AG04449 (cell line): Measurements from ENCODE around the gene TMED8.

Experiments
- CTCF ChIA-PET: fragments of 350-600 bp; formaldehyde crosslinking; extraction: SDS; loops from one replicate; lab custom pipeline; 2021; ENCODE audit warnings: antibody characterized with exemption; lab: Yijun Ruan, JAX
- POLR2A ChIA-PET: fragments of 400-600, 350-600 bp; formaldehyde crosslinking; extraction: SDS; loops from one replicate; lab custom pipeline; 2020; ENCODE audit warnings: antibody characterized with exemption, inconsistent platforms; lab: Yijun Ruan, JAX
- DNase-seq: peaks from one replicate; pipeline ENCODE4 v3.0.0-alpha.2; 2010; ENCODE audit warnings: low read depth, low spot score
- H3K4me3 ChIP-seq: 2 replicates; pipeline ENCODE4 v1.5.1; 2011; ENCODE audit warnings: low read depth, mild to moderate bottlenecking, control low read depth, low read length
- TF ChIP-seq, protein P1 (sequence below): IDR thresholded peaks from one replicate; pipeline ENCODE4 v1.5.1; 2011; ENCODE audit warnings: mild to moderate bottlenecking, moderate library complexity, low read length, control low read depth, inconsistent platforms; ENCODE audit not compliant: insufficient read depth; ENCODE audit errors: missing control alignments

TMED8 gene

DNA sequence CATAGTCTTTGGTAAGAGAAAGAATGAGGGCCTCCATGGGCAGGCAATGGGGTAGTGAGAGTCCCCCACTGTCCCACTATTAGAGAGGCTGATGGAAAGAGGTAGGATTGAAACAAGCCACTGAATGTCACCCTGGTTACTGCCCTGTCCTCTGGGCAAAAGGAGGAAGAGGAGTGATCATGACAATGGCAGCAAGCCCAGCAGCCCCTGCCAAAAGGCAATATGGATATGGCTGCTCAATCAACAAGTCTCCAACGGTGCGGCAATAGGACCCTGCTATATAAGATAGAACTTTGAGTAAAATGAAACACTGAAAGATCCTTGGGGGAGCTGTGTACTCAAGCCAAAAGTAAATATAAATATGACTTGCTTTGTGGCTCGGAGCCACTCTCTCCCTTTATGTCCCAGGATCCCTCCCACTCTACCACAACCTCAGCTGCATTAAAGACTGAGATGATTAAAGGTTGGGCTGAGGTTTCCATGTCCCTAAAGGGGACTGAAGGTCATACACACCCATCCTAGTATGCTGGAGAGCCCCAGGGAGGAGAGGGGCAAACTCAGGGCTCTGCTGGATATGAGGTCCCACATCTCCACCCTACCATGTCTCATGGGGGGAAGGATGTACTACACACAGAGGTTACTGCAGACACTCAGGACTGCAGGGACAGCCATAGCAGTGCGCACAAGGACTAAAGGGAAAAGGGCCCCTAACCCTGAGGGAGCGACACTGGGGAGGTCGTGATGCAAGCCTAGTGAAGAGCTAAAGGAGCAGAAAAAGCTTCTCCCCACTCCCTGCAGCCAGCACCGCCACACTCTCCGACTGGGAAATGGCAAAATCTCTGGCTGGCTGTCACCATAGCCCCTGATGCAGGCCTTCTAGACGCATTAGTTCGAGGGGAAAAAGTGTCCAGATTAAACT lies 62.1 kb downstream of the TMED8 start:
- CTCF ChIA-PET: interaction anchor here (0.7 to 7.5 kb wide), 24 partner anchors 11 to 446 kb away, joined by 3 to 416 read pairs (median 4); no protein-coding TSS in a partner anchor
- no peak for DNase-seq
- no peak overlapping the region for H3K4me3 ChIP-seq
- TF ChIP-seq, protein P1, sequence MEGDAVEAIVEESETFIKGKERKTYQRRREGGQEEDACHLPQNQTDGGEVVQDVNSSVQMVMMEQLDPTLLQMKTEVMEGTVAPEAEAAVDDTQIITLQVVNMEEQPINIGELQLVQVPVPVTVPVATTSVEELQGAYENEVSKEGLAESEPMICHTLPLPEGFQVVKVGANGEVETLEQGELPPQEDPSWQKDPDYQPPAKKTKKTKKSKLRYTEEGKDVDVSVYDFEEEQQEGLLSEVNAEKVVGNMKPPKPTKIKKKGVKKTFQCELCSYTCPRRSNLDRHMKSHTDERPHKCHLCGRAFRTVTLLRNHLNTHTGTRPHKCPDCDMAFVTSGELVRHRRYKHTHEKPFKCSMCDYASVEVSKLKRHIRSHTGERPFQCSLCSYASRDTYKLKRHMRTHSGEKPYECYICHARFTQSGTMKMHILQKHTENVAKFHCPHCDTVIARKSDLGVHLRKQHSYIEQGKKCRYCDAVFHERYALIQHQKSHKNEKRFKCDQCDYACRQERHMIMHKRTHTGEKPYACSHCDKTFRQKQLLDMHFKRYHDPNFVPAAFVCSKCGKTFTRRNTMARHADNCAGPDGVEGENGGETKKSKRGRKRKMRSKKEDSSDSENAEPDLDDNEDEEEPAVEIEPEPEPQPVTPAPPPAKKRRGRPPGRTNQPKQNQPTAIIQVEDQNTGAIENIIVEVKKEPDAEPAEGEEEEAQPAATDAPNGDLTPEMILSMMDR: no peak
- POLR2A ChIA-PET: interaction anchor here (1.0 to 1.6 kb wide), 2 partner anchors 11 kb away, joined by 4 to 12 read pairs; no protein-coding TSS in a partner anchor

- TF ChIP-seq, protein P1: no peak
- peak; percentile 80 for DNase-seq
- ChIA-PET CTCF (interaction anchor here (1.6 to 7.5 kb wide), 8 partner anchors 12 to 442 kb away, joined by 5 to 416 read pairs (median 27); no protein-coding TSS in a partner anchor), POLR2A (interaction anchor here (0.7 to 1.0 kb wide), 3 partner anchors 9 to 267 kb away, joined by 3 to 4 read pairs (median 3); no protein-coding TSS in a partner anchor)
- H3K4me3 ChIP-seq: no peak overlapping the region
These were observed 62.9 kb downstream of the TMED8 start for GRCh38 chr14:77314043-77314442.

GRCh38 chr14:77313371-77313770 lies 63.5 kb downstream of the TMED8 start:
- H3K4me3 ChIP-seq: no peak overlapping the region
- TF ChIP-seq, protein P1: no peak
- ChIA-PET CTCF (interaction anchor here (0.8 to 7.5 kb wide), 6 partner anchors 12 to 442 kb away, joined by 3 to 416 read pairs (median 27); no protein-coding TSS in a partner anchor), POLR2A (interaction anchor here (0.8 kb wide), 1 partner anchor 9 kb away, joined by 3 read pairs; no protein-coding TSS in a partner anchor)
- DNase-seq: no peak

- no peak for DNase-seq
- POLR2A ChIA-PET: no interaction called here
- TF ChIP-seq, protein P1: no peak
- H3K4me3 ChIP-seq: no peak overlapping the region
- CTCF ChIA-PET: interaction anchor here (2.6 to 7.5 kb wide), 3 partner anchors 9 to 159 kb away, joined by 12 to 416 read pairs (median 179); partner anchors contain the start of genes GSTZ1 and POMT2
These were observed 65.7 kb downstream of the TMED8 start for GRCh38 chr14:77311217-77311616.

GRCh38 chr14:77310026-77310425 lies 66.9 kb downstream of the TMED8 start:
- POLR2A ChIA-PET: no interaction called here
- CTCF ChIA-PET: interaction anchor here (1.0 to 2.6 kb wide), 3 partner anchors 9 to 156 kb away, joined by 3 to 12 read pairs (median 11); partner anchors contain the start of genes GSTZ1 and POMT2
- DNase-seq: no peak

More at GRCh38 chr14:77310026-77310425, 66.9 kb downstream of the TMED8 start:
- TF ChIP-seq, protein P1: no peak
- no peak overlapping the region for H3K4me3 ChIP-seq
